ENCODE measurements around the gene KDM8.

- no peak for TF ChIP-seq CTCF (IDR thresholded peaks at IDR 0.05; ENCODE audit: low read length)
- TF ChIP-seq EZH2phosphoT487 (IDR thresholded peaks at IDR 0.05; ENCODE audit: low read length), result no peak
These were observed 39.0 kb upstream of the KDM8 start for GRCh38 chr16:27164352-27164751.
